Activated naive CD4-positive, alpha-beta T cell (primary cell): ENCODE data around the gene DLX1.
"Not testable (repeated sequence)": the region's sequence is repeated elsewhere in the genome, so short reads cannot be mapped to it uniquely, and the experiment has no call there.

Experiments
- DNase-seq, 4 experiments: peaks; one replicate each; lab custom pipeline; 2025; lab: John Stamatoyannopoulos, UW

Gene DLX1

DNA sequence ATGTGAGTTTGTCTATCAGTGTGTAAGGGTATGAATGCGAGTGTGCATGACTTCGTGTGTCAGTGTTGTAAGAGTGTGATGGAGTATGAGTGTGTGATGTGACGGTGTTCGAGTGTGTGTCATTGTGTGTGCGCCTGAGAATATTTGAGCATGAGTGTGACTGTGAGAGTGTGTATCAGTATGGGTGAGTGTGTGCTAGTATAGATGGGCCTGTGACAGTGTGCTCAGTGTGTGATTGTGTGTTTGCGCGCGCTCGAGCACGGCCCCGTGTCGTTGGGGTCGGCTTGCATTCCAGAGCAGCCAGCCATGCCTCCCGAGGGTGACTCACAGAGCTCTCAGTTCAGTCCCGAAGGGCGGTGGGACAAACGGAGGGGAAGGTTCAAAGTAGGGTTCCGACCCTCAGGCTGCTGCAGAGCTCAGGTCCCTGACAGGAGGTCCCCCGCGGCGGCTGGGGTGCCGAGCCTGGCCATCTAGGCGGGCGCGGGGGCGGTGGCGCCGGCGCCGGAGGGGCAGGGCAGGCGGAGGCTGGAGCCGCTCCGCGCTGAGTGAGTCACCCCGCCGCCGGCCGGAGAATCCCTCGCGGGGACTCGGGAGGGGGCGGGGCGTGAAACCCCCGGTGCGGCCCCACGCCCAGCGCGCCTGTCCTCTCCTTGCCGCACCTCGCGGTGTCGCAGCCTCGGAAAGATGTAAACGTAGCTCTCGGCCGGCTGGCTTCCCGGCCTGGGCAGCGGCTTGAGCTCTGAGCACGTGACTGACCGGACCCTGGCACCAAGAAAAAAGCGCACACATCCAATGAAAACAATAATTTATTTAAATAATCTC, 13.6 kb downstream of the DLX1 start:
- DNase-seq, result no peak

GRCh38 chr2:172099472-172100079, 14.3 kb downstream of the DLX1 start:
- DNase-seq, result no peak

DNA sequence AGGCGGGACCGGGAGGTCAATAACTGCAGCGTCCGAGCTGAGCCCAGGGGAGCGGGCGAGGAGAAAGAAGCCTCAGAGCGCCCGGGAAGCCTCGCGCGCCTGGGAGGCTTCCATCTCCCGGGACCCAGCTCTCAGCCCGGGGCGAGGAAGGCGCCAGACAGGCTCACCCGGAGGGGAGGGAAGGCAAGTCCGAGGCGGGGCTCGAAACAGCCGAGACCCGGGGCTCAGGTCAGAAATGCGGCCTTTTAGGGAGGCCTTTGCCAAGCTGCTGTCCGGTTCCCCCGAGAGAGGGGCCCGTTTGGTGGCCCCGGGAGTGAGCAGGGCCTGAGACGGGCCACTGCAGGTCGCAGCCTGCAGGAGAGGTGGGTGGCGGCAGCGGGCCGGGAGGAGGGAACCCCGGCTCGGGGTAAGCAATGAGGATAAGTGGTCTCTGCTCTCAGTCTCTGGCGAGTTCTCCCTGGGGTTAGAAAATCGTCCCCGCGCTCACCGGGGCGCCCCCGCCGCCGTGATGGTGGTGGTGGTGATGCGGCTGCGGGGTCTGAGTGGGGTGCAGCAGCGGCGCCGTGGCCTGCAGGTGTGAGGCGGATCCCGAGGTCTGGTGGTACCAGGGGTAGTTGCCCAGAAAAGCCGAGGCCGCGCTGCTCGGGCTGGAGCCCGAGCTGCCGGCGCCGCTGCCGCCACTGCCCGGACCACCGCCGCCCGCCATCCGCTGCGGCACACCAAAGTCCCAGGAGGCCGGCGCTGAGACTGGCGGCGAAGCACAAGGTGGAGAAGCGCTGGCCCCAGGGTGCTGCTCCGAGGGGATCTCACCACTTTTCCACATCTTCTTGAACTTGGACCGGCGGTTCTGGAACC, 15.0 kb downstream of the DLX1 start:
- no peak for DNase-seq

- no peak for DNase-seq
These were observed 15.9 kb downstream of the DLX1 start for GRCh38 chr2:172100935-172101820.

GRCh38 chr2:172101821-172102390, 16.6 kb downstream of the DLX1 start:
- peak in 1 of 4 experiments; percentile 24 for DNase-seq

DNA sequence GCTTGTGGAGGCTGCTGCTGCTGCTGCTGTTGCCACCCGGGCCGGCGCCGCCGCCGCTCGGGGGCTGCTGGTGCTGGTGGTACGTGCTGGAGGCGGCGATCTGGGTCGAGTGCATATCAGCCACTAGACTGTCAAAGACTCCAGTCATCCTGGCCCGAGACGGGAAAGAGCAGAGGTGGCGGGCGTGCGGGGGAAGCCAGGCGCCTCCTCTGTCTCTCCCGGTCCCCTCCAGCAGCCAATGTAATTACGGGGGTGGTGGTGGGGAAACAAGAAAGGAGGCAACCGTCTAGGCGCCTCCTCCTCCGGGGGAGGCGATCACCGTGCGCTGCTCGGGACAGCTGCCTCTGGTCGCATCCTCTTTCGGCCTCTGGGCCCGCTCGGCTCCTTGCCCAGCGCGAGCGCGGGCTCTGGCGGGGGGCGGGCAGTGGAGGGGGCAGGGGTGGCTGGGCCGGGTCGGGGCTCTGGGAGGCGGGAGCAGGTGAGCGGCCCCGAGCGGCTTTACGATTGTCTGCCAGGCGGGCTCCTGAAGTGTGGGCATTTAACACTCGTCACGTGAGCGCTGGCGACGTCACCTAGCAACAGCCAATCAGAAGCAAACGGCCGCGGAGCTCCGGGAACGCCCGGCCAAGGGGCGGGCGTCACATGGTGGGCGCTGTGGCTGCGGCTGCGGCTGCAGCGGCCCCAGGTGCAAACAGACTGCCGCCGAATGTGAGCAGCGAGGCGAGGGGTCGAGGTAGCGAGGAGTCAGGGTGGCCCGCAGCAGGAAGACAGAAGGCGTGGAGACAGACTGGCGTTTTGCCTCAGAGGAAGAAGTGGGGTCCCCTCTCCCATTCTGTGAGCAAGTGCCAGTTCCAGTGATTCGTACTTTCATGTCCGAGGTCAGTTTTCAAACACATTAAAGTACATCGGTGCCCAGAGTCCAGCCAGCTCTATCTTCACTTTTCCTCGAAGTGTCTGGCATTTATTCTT, 17.4 kb downstream of the DLX1 start, which contains the start of gene DLX2:
DLX2 (minus strand) TSS at position 510 of the 969 bp plus-strand sequence; CDS start at position 148, 362 bp downstream.
- DNase-seq, result peak in 2 of 4 experiments; percentile 23 to 24

GRCh38 chr2:172103471-172104272, 18.4 kb downstream of the DLX1 start:
- peak; percentile 16 to 44 (median 39) for DNase-seq

DNA sequence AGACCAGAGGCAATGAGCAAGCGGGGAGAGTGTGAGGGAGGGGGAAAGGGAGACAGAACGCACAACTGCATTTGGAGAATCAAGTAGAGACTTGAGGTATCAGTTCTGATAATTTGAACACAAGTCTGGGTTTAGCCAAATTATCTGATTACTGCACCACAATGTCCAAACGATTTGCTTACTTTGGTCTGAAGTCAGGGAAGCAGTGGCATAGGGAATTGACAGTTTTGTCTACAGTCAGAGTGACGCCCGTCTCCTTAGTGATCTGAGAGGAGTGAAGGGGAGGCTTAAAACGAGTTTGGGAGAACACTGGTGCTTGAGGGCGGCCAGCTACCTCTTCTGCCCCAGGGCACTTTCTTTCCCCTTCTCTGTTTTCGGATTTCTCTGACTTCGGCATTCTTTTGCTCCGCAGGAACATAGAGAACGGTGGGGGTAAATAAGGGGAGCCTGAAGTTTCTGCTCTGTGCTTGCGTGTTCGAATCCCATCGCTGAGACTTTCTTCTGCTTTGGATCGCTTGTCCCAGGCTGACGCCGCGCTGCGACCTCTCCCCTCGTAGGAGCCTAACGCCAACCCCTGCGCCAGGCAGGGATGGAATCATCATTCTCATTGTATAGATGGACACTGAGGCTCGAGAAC, 20.3 kb downstream of the DLX1 start:
- DNase-seq, result no peak

GRCh38 chr2:172106108-172106961, 21.0 kb downstream of the DLX1 start:
- no peak for DNase-seq

DNA sequence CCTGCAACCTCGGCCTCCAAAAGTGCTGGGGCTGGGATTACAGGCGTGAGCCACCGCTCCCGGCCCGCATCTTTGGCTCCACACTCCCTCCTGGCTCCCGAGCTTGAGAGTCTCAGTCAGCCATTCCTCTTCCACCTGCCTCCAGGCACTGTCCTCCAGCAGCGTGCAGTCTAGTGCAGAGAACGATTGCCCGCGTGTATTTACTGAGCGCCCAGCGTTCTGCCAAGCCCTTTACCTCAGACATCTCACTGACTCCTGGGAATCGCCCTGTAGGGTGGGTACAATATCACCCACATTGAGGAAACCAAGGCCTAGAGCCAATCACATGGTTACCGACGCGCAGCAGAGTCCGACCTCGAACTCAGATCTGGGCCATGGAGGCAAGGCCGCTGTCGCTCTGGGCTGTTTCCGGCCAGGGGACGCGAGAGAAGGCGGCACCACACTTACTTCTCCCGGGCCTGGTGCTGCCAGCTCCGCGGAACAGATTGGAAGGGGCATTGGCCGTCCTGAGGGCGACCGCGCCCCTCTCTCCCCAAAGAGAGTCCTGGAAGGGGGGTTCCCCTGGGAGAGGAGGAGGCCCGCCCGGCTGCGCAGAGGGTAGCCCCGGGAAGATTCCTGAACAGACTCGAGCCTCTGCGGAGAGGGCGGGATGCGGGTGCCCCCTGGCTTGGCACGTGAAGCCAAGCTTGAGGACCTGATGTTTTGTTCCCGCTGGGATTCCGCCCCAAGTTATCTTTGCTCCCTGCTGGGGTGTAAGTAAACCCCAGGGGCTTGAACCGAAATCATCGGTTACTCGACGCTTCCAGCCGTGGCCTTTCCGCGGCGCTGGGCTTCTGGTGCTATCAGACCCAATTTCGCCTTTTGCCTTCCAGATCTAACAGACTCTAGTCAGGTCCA, 22.6 kb downstream of the DLX1 start:
- no peak for DNase-seq

GRCh38 chr2:172108587-172108930, 23.3 kb downstream of the DLX1 start:
- no peak for DNase-seq

DNA sequence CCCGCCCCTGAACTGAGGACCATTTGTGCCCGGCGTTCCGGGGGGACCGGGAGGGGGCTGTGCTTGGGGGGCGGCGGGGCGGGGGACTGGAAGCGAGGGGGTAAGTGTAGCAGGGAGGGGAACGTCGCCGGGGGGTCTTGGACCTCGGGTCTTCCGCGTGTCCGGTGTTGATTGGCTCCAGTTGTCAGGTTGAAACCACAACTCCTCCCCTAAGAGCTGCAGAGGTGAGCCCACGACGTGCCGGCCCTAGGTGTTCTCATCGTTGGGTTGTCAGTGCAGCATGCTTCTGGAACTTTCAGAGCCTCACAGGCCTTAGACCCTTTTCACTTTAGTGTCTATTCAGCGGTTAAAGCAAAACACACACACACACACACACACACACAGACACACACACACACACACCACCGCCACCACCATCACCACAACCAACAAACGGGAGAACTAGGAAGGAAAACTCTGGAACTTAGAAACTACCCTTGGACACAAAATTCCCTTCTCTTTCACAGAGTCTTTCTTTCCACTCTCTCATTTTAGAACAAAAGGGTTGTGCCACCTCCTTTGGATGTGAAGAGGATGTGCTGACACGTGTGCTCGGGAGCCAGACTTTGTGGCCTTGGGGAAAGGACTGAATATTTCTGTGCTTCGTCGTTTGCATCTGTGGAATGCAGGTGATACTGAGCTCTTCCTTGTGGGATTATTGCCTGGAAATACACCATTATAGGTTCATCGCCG, 24.1 kb downstream of the DLX1 start:
- DNase-seq, result no peak

- DNase-seq, result no peak
These were observed 24.9 kb downstream of the DLX1 start for GRCh38 chr2:172109988-172110811.

GRCh38 chr2:172113617-172114016, 28.3 kb downstream of the DLX1 start:
- DNase-seq, result no peak

GRCh38 chr2:172114176-172114575, 28.9 kb downstream of the DLX1 start:
- DNase-seq, result not testable (repeated sequence)
